NCI-H345 treated with DMSO at 0.1 percent for 48 hours (cell line): ENCODE data around the gene PPIP5K2.
"Not testable (repeated sequence)": the region's sequence is repeated elsewhere in the genome, so short reads cannot be mapped to it uniquely, and the experiment has no call there.

Experiments
- DNase-seq: peaks from one replicate; lab custom pipeline; 2025; ENCODE audit not compliant: unreplicated experiment; lab: John Stamatoyannopoulos, UW

The PPIP5K2 gene

GRCh38 chr5:103120607-103121200 is 603 bp downstream of the PPIP5K2 start:
- DNase-seq: no peak

- no peak for DNase-seq
Measured at GRCh38 chr5:103122242-103122641, 2.1 kb downstream of the PPIP5K2 start.

GRCh38 chr5:103126557-103126956 is 6.5 kb downstream of the PPIP5K2 start:
- no peak for DNase-seq

- DNase-seq: no peak
Measured at GRCh38 chr5:103127292-103127817, 7.3 kb downstream of the PPIP5K2 start.

GRCh38 chr5:103128202-103128601 is 8.1 kb downstream of the PPIP5K2 start:
- no peak for DNase-seq

GRCh38 chr5:103132684-103133083 is 12.6 kb downstream of the PPIP5K2 start:
- no peak for DNase-seq

GRCh38 chr5:103133231-103133630 is 13.1 kb downstream of the PPIP5K2 start:
- DNase-seq: no peak

- DNase-seq: no peak
Measured at GRCh38 chr5:103135461-103135860, 15.4 kb downstream of the PPIP5K2 start.

GRCh38 chr5:103138202-103138690 is 18.1 kb downstream of the PPIP5K2 start:
- DNase-seq: no peak

- peak; percentile 51 for DNase-seq
Measured at GRCh38 chr5:103139264-103139865, 19.3 kb downstream of the PPIP5K2 start.

- not testable (repeated sequence) for DNase-seq
Measured at GRCh38 chr5:103142132-103142531, 22.0 kb downstream of the PPIP5K2 start.

- DNase-seq: no peak
Measured at GRCh38 chr5:103145196-103145595, 25.1 kb downstream of the PPIP5K2 start.

- DNase-seq: no peak
Measured at GRCh38 chr5:103148213-103148612, 28.1 kb downstream of the PPIP5K2 start.

GRCh38 chr5:103151156-103151555 is 31.1 kb downstream of the PPIP5K2 start:
- DNase-seq: no peak

GRCh38 chr5:103166706-103167105 is 46.6 kb downstream of the PPIP5K2 start:
- DNase-seq: no peak

- no peak for DNase-seq
Measured at GRCh38 chr5:103174147-103174546, 54.0 kb downstream of the PPIP5K2 start.

GRCh38 chr5:103177543-103177942 is 57.4 kb downstream of the PPIP5K2 start:
- DNase-seq: no peak

GRCh38 chr5:103178167-103178566 is 58.1 kb downstream of the PPIP5K2 start:
- no peak for DNase-seq

GRCh38 chr5:103186152-103186551 is 66.1 kb downstream of the PPIP5K2 start:
- no peak for DNase-seq

- DNase-seq: no peak
Measured at GRCh38 chr5:103188436-103188835, 68.3 kb downstream of the PPIP5K2 start.

- no peak for DNase-seq
Measured at GRCh38 chr5:103203226-103203625, 83.1 kb downstream of the PPIP5K2 start.

- not testable (repeated sequence) for DNase-seq
Measured at GRCh38 chr5:103204990-103205389, 84.9 kb downstream of the PPIP5K2 start.
